GM12891 (cell line): ENCODE data around the gene UQCC3.

Source experiments
- PAX5 ChIP-seq: IDR thresholded peaks from 2 replicates; pipeline ENCODE4 v1.6.1; 2011; ENCODE audit warnings: low read length, moderate library complexity, mild to moderate bottlenecking; ENCODE audit not compliant: insufficient read depth, severe bottlenecking
- POLR2A ChIP-seq: IDR thresholded peaks from 2 replicates; pipeline ENCODE4 v1.6.1; 2011; ENCODE audit warnings: low read depth, low read length, control low read depth

DNA sequence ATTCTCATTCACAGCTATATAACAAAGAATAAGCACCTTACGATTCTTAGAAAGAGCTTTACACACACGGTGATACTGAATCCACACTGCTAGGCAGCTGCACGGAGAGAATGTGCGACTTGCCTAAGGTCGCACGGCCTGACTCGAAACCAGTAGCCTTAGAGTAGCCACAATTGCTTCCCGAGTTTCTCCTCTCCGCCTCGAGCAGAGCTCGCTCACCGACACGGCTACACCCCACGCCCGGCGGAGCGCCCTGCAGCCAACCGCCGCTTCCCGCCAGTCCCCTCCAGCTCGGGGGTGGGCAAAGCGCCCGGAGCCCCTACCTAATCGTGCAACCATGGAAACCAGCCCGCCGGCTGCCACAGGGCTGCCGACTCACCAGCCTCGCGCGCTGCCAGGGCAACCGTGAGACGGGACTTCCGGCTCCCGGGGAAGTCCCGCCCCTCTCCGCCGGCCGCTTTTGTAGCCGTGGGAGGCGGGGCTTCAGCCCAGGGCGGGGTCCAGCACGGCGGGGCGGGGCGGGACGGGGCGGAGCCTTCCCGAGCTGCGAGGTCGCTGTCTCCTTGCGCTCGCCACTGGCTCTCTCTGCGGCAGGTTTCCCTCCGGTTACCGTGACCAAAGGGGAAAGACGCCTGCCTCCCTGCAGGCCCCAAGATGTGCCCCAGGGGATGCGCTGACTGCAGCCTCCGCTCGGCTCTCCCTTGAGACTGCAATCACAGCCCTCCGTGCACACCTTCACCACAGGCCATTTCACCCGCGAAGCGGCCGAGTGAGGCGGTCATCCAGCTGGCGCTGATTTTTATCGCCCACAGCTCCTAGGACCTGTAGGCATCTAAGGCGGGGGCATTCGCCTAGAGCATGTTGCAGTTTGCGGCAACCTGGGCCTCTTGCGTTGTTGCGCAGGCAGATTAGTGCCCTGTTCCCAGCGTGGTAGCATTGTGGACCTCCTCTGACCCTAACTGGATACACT lies 34.7 kb downstream of the UQCC3 start:
- no peak for TF ChIP-seq POLR2A
- no peak for TF ChIP-seq PAX5
